Measurements from ENCODE around the gene CRYBG3. TPM values are rescaled to one million over a fixed set of nuclear protein-coding genes. Genes with fewer than 3 reads are reported as not detected.

Gene CRYBG3
- total and polyA plus RNA-seq, 4 donors: 3.8 to 64.0 (median 15.3) TPM

DNA sequence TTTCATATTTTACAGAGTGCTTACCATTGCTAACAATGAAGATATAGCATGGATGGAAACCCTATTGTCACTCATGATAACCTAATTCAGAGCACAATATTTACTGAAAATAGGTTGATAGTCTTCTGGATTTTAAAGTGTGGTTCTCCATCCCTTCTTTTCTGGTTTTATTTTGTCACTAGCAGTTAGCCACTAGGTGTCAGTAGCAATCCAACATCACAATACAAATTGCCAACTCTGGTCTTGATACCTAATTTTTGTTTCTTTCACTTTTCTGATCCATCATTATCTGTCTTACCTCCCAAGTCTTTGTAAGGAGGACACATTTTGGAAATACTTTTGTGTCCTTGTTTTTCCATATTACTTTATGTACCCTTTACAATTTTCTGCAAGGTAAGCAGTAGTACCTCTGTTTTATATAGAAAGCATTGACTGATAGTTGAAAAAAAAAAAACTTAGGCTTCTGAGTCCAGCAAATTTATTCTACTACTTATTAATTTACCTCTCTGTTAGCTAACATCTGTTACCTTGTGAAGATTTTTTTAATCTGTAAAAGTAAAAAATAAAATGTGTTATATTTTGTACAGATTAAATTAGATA lies 28.3 kb upstream of the CRYBG3 start:
- ATAC-seq (ENCODE audit: insufficient read depth, low FRiP score) (peak; percentile 66), DNase-seq (peak in 2 of 3 donors; percentile 77 to 83)
- Histone ChIP-seq H3K4me1 (ENCODE audit: control insufficient read depth in 5 of 5, insufficient read depth in 5 of 5, low read length in 5 of 5) (no peaks in the 10 kb centered on the region), H3K27me3 (ENCODE audit: control insufficient read depth in 3 of 3, insufficient read depth in 3 of 3, low read length in 2 of 3) (no peaks in the 10 kb centered on the region), H3K9ac (ENCODE audit: insufficient read depth in 1 of 2, low read length in 2 of 2) (no peak overlapping the region), H3K27ac (ENCODE audit: low read depth in 1 of 2, low read length in 1 of 2) (no peak overlapping the region), H3K36me3 (ENCODE audit: control insufficient read depth in 4 of 4, insufficient read depth in 4 of 4, low read length in 4 of 4) (peaks cover 0 to 2% (median 0%) of the 10 kb centered on the region in 4 donors), H3K4me3 (no peak overlapping the region), H3K9me3 (ENCODE audit: control insufficient read depth in 4 of 4, insufficient read depth in 3 of 4, low read length in 3 of 4) (no peaks in the 10 kb centered on the region)
- TF ChIP-seq, protein P1, sequence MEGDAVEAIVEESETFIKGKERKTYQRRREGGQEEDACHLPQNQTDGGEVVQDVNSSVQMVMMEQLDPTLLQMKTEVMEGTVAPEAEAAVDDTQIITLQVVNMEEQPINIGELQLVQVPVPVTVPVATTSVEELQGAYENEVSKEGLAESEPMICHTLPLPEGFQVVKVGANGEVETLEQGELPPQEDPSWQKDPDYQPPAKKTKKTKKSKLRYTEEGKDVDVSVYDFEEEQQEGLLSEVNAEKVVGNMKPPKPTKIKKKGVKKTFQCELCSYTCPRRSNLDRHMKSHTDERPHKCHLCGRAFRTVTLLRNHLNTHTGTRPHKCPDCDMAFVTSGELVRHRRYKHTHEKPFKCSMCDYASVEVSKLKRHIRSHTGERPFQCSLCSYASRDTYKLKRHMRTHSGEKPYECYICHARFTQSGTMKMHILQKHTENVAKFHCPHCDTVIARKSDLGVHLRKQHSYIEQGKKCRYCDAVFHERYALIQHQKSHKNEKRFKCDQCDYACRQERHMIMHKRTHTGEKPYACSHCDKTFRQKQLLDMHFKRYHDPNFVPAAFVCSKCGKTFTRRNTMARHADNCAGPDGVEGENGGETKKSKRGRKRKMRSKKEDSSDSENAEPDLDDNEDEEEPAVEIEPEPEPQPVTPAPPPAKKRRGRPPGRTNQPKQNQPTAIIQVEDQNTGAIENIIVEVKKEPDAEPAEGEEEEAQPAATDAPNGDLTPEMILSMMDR (IDR thresholded peaks at IDR 0.05; ENCODE audit: control extremely low read depth, extremely low read depth): peak; percentile 73

DNA sequence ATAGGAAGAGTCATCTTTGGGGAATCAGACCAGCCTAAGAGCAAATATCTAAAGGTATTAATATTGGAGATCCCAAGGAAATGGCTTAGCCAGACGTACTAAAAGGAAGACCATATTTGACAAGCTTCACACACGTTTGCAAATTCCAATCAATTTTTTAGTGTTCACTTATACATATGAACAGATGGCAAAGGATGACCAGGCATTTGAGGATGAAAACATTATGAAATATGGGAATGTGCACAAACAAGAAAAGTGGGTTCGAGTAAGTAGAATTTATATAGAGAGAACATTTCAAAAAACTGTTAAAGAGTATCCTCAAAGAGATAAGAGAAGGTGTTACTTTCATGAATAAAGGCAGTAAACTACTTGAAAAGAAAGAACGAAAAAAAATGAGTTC lies 25.9 kb upstream of the CRYBG3 start:
- ATAC-seq (ENCODE audit: insufficient read depth, low FRiP score) (no peak), DNase-seq (no peak)
- Histone ChIP-seq H3K9me3 (ENCODE audit: control insufficient read depth in 4 of 4, insufficient read depth in 3 of 4, low read length in 3 of 4) (no peaks in the 10 kb centered on the region), H3K27ac (ENCODE audit: low read depth in 1 of 2, low read length in 1 of 2) (no peak overlapping the region), H3K9ac (ENCODE audit: insufficient read depth in 1 of 2, low read length in 2 of 2) (no peak overlapping the region), H3K27me3 (ENCODE audit: control insufficient read depth in 3 of 3, insufficient read depth in 3 of 3, low read length in 2 of 3) (no peaks in the 10 kb centered on the region), H3K4me1 (ENCODE audit: control insufficient read depth in 5 of 5, insufficient read depth in 5 of 5, low read length in 5 of 5) (no peaks in the 10 kb centered on the region), H3K36me3 (ENCODE audit: control insufficient read depth in 4 of 4, insufficient read depth in 4 of 4, low read length in 4 of 4) (peaks cover 0 to 3% (median 1%) of the 10 kb centered on the region in 4 donors), H3K4me3 (no peak overlapping the region)
- TF ChIP-seq, protein P1 (IDR thresholded peaks at IDR 0.05; ENCODE audit: control extremely low read depth, extremely low read depth): no peak
- WGBS, 2 donors: 93 to 96% methylated on average over 4 of the region's 4 CpGs

DNA sequence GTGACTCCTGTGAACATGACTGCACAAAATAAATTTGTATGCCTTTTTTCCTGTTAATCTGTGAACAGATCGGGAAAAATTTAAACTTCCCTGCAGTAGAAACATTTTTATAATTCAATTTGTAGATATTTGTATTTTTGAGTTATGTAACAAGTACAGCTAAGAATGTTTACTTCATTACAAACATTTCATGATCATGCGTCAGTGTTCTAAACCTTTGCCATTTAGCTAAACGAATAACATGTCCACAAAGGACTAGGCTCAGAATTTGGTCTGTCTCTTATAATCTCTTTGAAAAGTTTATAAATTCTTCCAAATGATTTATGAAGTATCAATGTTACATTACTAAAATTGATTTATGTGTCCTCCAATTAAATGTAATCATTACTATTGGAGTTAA lies 17.3 kb upstream of the CRYBG3 start:
- no peak for ATAC-seq (ENCODE audit: insufficient read depth, low FRiP score)
- WGBS, 2 donors: 86 to 90% methylated on average over 3 of the region's 3 CpGs
- Histone ChIP-seq H3K4me1 (ENCODE audit: control insufficient read depth in 5 of 5, insufficient read depth in 5 of 5, low read length in 5 of 5) (no peaks in the 10 kb centered on the region), H3K4me3 (no peak overlapping the region), H3K36me3 (ENCODE audit: control insufficient read depth in 4 of 4, insufficient read depth in 4 of 4, low read length in 4 of 4) (peaks cover 0 to 4% (median 0%) of the 10 kb centered on the region in 4 donors), H3K27ac (ENCODE audit: low read depth in 1 of 2, low read length in 1 of 2) (no peak overlapping the region), H3K9me3 (ENCODE audit: control insufficient read depth in 4 of 4, insufficient read depth in 3 of 4, low read length in 3 of 4) (no peaks in the 10 kb centered on the region), H3K9ac (ENCODE audit: insufficient read depth in 1 of 2, low read length in 2 of 2) (no peak overlapping the region), H3K27me3 (ENCODE audit: control insufficient read depth in 3 of 3, insufficient read depth in 3 of 3, low read length in 2 of 3) (no peaks in the 10 kb centered on the region)
- DNase-seq: no peak
- TF ChIP-seq, protein P1 (IDR thresholded peaks at IDR 0.05; ENCODE audit: control extremely low read depth, extremely low read depth): no peak
